NB4 (cell line): ENCODE results near the gene DPRX.

Experiments used
- DNase-seq: peaks from one replicate; pipeline ENCODE4 v3.0.0; 2010; ENCODE audit warnings: low read depth
- H3K4me3 ChIP-seq: one replicate; pipeline ENCODE4 v1.5.1; 2011; ENCODE audit warnings: mild to moderate bottlenecking, low read depth, low read length, moderate library complexity
- MYC ChIP-seq: IDR thresholded peaks from 2 replicates; pipeline ENCODE4 v1.6.1; 2011; ENCODE audit warnings: low read depth, low read length
- POLR2A ChIP-seq: IDR thresholded peaks from 2 replicates; pipeline ENCODE4 v1.6.1; 2011; ENCODE audit warnings: mild to moderate bottlenecking; ENCODE audit not compliant: insufficient read length; ENCODE audit errors: extremely low read depth
- TF ChIP-seq, protein P1 (sequence below): IDR thresholded peaks from 2 replicates; pipeline ENCODE4 v1.6.1; 2011; ENCODE audit warnings: low read depth, low read length
- TF ChIP-seq, protein P2 (sequence below): IDR thresholded peaks from one replicate; pipeline ENCODE4 v1.5.1; 2012; ENCODE audit warnings: low read depth, low read length

The DPRX gene

DNA sequence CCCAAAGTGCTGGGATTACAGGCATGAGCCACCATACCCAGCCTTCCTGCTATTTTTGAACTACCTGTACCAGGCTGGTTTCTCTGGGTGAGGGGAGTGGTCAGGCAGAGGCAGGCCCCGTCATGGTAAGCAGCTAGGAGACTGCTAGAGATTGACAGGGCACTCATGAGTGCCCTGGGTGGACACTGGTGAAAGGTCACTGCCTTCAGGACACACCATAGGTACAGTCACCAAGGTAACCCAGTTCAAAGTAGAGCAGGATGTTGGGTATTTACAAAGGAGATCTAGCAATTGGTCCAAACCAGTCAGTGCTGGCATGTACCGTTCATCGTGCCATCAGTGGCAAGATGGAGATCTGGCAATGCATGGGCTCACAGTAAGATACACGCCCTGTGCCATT, 25.5 kb downstream of the DPRX start:
- TF ChIP-seq, protein P1, sequence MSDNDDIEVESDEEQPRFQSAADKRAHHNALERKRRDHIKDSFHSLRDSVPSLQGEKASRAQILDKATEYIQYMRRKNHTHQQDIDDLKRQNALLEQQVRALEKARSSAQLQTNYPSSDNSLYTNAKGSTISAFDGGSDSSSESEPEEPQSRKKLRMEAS: no peak
- TF ChIP-seq MYC (no peak), POLR2A (no peak)
- TF ChIP-seq, protein P2, sequence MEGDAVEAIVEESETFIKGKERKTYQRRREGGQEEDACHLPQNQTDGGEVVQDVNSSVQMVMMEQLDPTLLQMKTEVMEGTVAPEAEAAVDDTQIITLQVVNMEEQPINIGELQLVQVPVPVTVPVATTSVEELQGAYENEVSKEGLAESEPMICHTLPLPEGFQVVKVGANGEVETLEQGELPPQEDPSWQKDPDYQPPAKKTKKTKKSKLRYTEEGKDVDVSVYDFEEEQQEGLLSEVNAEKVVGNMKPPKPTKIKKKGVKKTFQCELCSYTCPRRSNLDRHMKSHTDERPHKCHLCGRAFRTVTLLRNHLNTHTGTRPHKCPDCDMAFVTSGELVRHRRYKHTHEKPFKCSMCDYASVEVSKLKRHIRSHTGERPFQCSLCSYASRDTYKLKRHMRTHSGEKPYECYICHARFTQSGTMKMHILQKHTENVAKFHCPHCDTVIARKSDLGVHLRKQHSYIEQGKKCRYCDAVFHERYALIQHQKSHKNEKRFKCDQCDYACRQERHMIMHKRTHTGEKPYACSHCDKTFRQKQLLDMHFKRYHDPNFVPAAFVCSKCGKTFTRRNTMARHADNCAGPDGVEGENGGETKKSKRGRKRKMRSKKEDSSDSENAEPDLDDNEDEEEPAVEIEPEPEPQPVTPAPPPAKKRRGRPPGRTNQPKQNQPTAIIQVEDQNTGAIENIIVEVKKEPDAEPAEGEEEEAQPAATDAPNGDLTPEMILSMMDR: no peak
- no peak for DNase-seq
- H3K4me3 ChIP-seq: no peak overlapping the region

DNA sequence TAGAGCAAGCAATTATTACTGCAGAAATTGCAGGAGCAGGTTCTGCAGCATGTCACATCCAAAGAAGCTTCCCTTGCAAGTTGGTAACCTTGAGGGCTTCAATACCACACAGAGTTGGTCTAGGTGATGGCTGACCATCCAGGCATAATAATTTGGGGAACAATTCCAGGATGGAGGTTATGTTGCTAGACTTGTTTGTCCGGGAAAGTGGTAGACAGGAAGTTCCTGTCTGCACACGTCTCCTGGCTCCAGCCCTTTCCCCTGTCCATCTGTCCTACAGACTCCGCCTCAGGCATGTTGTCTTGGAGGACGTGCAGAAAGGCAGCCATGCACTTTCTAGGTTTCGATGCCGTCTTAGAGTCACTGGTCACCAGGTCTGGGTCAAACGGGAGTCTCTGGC, 26.0 kb downstream of the DPRX start:
- no peak for DNase-seq
- no peak overlapping the region for H3K4me3 ChIP-seq
- TF ChIP-seq, protein P2: no peak
- no peak for TF ChIP-seq MYC
- TF ChIP-seq POLR2A: no peak
- TF ChIP-seq, protein P1: no peak

DNA sequence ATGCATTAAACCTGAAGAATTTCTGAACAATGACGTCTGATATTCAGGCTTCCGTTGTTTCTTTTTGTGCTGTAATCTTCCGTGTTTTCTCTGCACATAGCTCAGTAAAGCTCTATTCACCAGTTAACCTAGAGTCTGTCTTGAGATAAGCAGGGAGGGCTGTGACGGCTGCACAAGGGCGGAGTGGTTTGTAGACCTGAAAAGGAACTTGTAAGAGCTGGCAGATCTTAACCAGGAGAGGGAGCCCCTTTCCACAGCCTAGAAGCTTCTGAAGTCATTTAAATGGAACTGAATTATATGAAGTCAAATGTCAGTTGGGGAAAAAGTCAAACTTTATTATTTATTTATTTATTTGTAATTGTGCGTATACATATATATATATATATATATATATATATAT, 27.5 kb downstream of the DPRX start:
- TF ChIP-seq POLR2A: no peak
- TF ChIP-seq, protein P2: peak; percentile 37
- peak; percentile 66 for DNase-seq
- no peak overlapping the region for H3K4me3 ChIP-seq

DNA sequence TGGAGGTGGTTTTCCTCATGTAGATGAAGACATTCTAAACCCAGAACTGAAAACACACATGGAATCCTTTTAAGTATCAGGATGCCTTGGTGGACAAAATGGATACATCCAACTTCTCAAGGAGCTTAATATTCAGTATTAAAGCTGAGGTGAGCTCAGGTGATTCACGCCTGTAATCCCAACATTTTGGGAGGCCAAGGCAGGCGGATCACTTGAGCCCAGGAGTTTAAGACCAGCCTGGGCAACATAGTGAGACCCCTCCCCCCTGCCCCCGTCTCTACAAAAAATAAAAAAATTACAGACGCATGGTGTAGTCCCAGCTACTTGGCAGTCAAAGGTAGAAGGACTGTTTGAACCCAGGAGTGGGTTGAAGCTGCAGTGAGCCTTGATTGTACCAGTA, 28.8 kb downstream of the DPRX start:
- DNase-seq: no peak
- TF ChIP-seq POLR2A: no peak
- no peak for TF ChIP-seq MYC
- TF ChIP-seq, protein P2: no peak
- TF ChIP-seq, protein P1: no peak
- no peak overlapping the region for H3K4me3 ChIP-seq

DNA sequence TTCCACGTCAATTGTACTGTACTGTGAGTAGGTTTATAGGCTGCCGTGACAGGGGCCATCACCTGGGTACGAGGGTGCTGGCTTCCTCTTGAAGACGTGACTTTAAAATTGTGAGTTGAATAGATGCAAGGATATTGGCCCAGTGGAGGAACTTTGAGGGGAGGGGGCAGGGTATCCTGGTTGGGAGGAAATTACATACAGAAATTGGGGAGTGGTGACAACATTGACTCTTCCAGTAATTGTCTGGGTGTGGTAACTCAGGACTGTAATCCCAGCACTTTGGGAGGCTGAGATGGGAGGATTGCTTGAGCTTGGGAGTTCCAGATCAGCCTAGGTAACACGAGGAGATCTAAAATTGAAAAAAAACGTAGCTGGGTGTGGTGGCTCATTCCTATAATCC, 30.4 kb downstream of the DPRX start:
- no peak for DNase-seq
- TF ChIP-seq, protein P1: no peak
- no peak for TF ChIP-seq MYC
- no peak for TF ChIP-seq POLR2A
- TF ChIP-seq, protein P2: no peak
- no peak overlapping the region for H3K4me3 ChIP-seq

DNA sequence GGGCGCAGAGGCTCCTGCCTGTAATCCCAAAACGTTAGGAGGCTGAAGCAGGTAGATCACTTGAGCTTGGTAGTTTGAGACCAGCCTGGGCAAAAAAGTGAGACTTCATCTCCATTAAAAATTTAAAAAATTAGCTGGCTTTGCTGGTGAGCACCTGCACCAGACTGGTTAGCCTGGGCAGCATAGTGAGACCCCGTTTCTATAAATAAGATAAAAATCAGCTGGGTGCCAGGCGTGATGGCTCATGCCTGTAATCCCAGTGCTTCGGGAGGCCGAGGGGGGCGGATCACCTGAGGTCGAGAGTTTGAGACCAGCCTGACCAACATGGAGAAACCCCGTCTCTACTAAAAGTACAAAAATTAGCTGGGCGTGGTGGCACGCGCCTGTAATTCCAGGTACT, 32.4 kb downstream of the DPRX start:
- TF ChIP-seq, protein P1: no peak
- TF ChIP-seq POLR2A (no peak), MYC (no peak)
- TF ChIP-seq, protein P2: no peak
- H3K4me3 ChIP-seq: no peak overlapping the region
- no peak for DNase-seq
